Measurements from ENCODE around the gene MCF2L.

Gene MCF2L

DNA sequence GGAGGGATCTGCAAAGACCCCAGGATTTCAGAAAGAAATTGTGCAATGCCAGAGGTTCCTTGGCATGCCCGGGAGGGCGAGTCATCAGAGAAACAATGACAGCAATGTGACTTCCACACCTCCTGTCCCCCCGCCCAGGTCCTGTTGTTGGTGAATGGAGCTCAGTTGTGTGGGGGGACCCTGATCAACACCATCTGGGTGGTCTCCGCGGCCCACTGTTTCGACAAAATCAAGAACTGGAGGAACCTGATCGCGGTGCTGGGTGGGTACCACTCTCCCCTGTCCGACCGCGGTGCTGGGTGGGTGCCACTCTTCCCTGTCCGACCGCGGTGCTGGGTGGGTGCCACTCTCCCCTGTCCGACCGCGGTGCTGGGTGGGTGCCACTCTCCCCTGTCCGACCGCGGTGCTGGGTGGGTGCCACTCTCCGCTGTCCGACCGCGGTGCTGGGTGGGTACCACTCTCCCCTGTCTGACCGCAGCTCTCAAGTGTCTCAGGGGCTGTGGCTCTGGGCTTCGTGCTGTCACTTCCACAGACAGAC is 148.4 kb downstream of the MCF2L start:
- Histone ChIP-seq H3K79me2 (ENCODE audit: low read length) (no peaks in the 10 kb centered on the region), H3K36me3 (replicated peaks; ENCODE audit: insufficient read depth, low read length) (no peaks in the 10 kb centered on the region), H3K9me3 (replicated peaks; ENCODE audit: insufficient read depth, low read length) (no peaks in the 10 kb centered on the region), H3K9me2 (replicated peaks; ENCODE audit: insufficient read depth, low read length) (no peaks in the 10 kb centered on the region), H3K9ac (ENCODE audit: low read length) (no peak overlapping the region), H3K27me3 (replicated peaks; ENCODE audit: insufficient read depth, low read length) (peaks cover 94% of the 10 kb centered on the region), H3K4me3 (ENCODE audit: low read length) (no peak overlapping the region), H3K27ac (ENCODE audit: low read length) (no peak overlapping the region), H3F3A (ENCODE audit: insufficient read depth, low read length) (no peaks in the 10 kb centered on the region), H3K4me2 (ENCODE audit: low read depth, low read length) (no peak overlapping the region), H2AFZ (ENCODE audit: low read length) (no peak overlapping the region), H4K20me1 (ENCODE audit: insufficient read depth, low read length) (no peaks in the 10 kb centered on the region), H3K4me1 (ENCODE audit: low read length) (no peaks in the 10 kb centered on the region)
- TF ChIP-seq EZH2 (optimal IDR thresholded peaks at IDR 0.05; ENCODE audit: low read depth, low read length): no peak
- no peak for DNase-seq

DNA sequence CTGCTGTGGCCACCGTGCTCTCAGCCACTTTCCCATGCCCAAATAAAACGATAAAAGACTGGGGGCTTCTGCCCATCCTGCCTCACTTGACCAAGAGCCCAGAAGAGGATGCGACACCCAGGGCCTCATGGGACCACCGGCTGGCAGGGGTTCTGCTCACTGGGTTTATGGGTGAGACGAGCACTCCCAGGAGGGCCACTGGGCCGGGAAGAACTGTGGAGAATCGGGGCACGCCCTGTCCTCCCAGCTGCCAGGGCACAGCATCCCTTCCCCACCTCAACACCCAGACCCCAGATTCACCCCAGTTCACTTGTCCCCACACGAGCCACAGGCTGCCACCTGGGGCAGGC is 148.9 kb downstream of the MCF2L start:
- TF ChIP-seq EZH2 (optimal IDR thresholded peaks at IDR 0.05; ENCODE audit: low read depth, low read length) (no peak), EZH2phosphoT487 (IDR thresholded peaks at IDR 0.05; ENCODE audit: low read length) (no peak)
- TF ChIP-seq, protein P1, sequence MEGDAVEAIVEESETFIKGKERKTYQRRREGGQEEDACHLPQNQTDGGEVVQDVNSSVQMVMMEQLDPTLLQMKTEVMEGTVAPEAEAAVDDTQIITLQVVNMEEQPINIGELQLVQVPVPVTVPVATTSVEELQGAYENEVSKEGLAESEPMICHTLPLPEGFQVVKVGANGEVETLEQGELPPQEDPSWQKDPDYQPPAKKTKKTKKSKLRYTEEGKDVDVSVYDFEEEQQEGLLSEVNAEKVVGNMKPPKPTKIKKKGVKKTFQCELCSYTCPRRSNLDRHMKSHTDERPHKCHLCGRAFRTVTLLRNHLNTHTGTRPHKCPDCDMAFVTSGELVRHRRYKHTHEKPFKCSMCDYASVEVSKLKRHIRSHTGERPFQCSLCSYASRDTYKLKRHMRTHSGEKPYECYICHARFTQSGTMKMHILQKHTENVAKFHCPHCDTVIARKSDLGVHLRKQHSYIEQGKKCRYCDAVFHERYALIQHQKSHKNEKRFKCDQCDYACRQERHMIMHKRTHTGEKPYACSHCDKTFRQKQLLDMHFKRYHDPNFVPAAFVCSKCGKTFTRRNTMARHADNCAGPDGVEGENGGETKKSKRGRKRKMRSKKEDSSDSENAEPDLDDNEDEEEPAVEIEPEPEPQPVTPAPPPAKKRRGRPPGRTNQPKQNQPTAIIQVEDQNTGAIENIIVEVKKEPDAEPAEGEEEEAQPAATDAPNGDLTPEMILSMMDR (IDR thresholded peaks at IDR 0.05; ENCODE audit: low read length): no peak
- Histone ChIP-seq H3K9ac (ENCODE audit: low read length) (no peak overlapping the region), H3K9me3 (replicated peaks; ENCODE audit: insufficient read depth, low read length) (no peaks in the 10 kb centered on the region), H3K4me1 (ENCODE audit: low read length) (no peaks in the 10 kb centered on the region), H3F3A (ENCODE audit: insufficient read depth, low read length) (no peaks in the 10 kb centered on the region), H3K27me3 (replicated peaks; ENCODE audit: insufficient read depth, low read length) (peaks cover 99% of the 10 kb centered on the region), H3K4me2 (ENCODE audit: low read depth, low read length) (no peak overlapping the region), H3K27ac (ENCODE audit: low read length) (no peak overlapping the region), H3K79me2 (ENCODE audit: low read length) (no peaks in the 10 kb centered on the region), H4K20me1 (ENCODE audit: insufficient read depth, low read length) (no peaks in the 10 kb centered on the region), H3K36me3 (replicated peaks; ENCODE audit: insufficient read depth, low read length) (no peaks in the 10 kb centered on the region), H3K4me3 (ENCODE audit: low read length) (no peak overlapping the region), H3K9me2 (replicated peaks; ENCODE audit: insufficient read depth, low read length) (no peaks in the 10 kb centered on the region), H2AFZ (ENCODE audit: low read length) (no peak overlapping the region)
- no peak for DNase-seq

DNA sequence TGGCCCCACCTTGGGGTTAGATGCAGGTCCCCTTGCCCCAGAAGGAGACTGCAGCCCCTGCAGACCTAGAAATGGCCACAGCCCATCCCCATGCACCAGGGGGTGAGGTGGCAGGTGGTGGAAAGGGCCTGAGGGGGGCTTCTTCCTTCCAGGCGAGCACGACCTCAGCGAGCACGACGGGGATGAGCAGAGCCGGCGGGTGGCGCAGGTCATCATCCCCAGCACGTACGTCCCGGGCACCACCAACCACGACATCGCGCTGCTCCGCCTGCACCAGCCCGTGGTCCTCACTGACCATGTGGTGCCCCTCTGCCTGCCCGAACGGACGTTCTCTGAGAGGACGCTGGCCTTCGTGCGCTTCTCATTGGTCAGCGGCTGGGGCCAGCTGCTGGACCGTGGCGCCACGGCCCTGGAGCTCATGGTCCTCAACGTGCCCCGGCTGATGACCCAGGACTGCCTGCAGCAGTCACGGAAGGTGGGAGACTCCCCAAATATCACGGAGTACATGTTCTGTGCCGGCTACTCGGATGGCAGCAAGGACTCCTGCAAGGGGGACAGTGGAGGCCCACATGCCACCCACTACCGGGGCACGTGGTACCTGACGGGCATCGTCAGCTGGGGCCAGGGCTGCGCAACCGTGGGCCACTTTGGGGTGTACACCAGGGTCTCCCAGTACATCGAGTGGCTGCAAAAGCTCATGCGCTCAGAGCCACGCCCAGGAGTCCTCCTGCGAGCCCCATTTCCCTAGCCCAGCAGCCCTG is 149.4 kb downstream of the MCF2L start:
- TF ChIP-seq EZH2phosphoT487 (IDR thresholded peaks at IDR 0.05; ENCODE audit: low read length) (no peak), EZH2 (optimal IDR thresholded peaks at IDR 0.05; ENCODE audit: low read depth, low read length) (no peak)
- TF ChIP-seq, protein P1 (IDR thresholded peaks at IDR 0.05; ENCODE audit: low read length): no peak

More for the DNA sequence above, 149.4 kb downstream of the MCF2L start:
- no peak overlapping the region for H3K4me2 ChIP-seq (ENCODE audit: low read depth, low read length)
- H3K36me3 ChIP-seq (replicated peaks; ENCODE audit: insufficient read depth, low read length): no peaks in the 10 kb centered on the region
- peaks cover 99% of the 10 kb centered on the region for H3K27me3 ChIP-seq (replicated peaks; ENCODE audit: insufficient read depth, low read length)
- H3K9me2 ChIP-seq (replicated peaks; ENCODE audit: insufficient read depth, low read length): no peaks in the 10 kb centered on the region
- no peaks in the 10 kb centered on the region for H4K20me1 ChIP-seq (ENCODE audit: insufficient read depth, low read length)
- no peak overlapping the region for H3K9ac ChIP-seq (ENCODE audit: low read length)
- H3K9me3 ChIP-seq (replicated peaks; ENCODE audit: insufficient read depth, low read length): no peaks in the 10 kb centered on the region
- no peak for DNase-seq
- H3F3A ChIP-seq (ENCODE audit: insufficient read depth, low read length): no peaks in the 10 kb centered on the region
- no peaks in the 10 kb centered on the region for H3K4me1 ChIP-seq (ENCODE audit: low read length)
- H2AFZ ChIP-seq (ENCODE audit: low read length): no peak overlapping the region
- no peaks in the 10 kb centered on the region for H3K79me2 ChIP-seq (ENCODE audit: low read length)
- no peak overlapping the region for H3K27ac ChIP-seq (ENCODE audit: low read length)
- no peak overlapping the region for H3K4me3 ChIP-seq (ENCODE audit: low read length)
